ENCODE measurements around the gene DHRS13. TPM values are rescaled to one million over a fixed set of nuclear protein-coding genes. Genes with fewer than 3 reads are reported as not detected.

Gene DHRS13
- total RNA-seq, 1 experiment from 2014 or later, result 28.5 TPM

- TF ChIP-seq ATF2 (CRISPR knock-in tag; IDR thresholded peaks at IDR 0.05; ENCODE audit: borderline replicate concordance, low read depth) (no peak), ZNF121 (CRISPR knock-in tag; IDR thresholded peaks at IDR 0.05) (no peak), MAX (CRISPR knock-in tag; IDR thresholded peaks at IDR 0.05) (no peak), SP1 (CRISPR knock-in tag; conservative IDR thresholded peaks at IDR 0.05) (no peak), ZNF416 (CRISPR knock-in tag; IDR thresholded peaks at IDR 0.05) (no peak), MLX (CRISPR knock-in tag; IDR thresholded peaks at IDR 0.05) (no peak)
Observed at GRCh38 chr17:28861393-28862203, 41.3 kb downstream of the DHRS13 start (continued).

GRCh38 chr17:28860363-28860808, 42.5 kb downstream of the DHRS13 start:
- ChIA-PET CTCF (interaction anchor here (1.8 to 7.0 kb wide), 4 partner anchors 12 to 133 kb away, joined by 8 to 41 read pairs (median 14); no protein-coding TSS in a partner anchor), POLR2A (interaction anchor here (2.2 kb wide), 1 partner anchor 134 kb away, joined by 12 read pairs; the partner anchor contains the start of gene TLCD1)
- no peaks in the 10 kb centered on the region for H3K27me3 Mint-ChIP-seq (ENCODE audit: low read depth)
- no peaks in the 10 kb centered on the region for H3K9me3 Mint-ChIP-seq
- ATAC-seq, result no peak
- H3K4me1 Mint-ChIP-seq, result peaks cover 11% of the 10 kb centered on the region
- H3K27ac Mint-ChIP-seq, result no peak overlapping the region
- H3K4me3 Mint-ChIP-seq, result no peak overlapping the region
- DNase-seq (ENCODE audit: low spot score), result no peak
- H3K36me3 Mint-ChIP-seq, result peaks cover 32% of the 10 kb centered on the region
- TF ChIP-seq HMGA2 (CRISPR knock-in tag; IDR thresholded peaks at IDR 0.05) (no peak), NR1H2 (CRISPR knock-in tag; IDR thresholded peaks at IDR 0.05) (no peak), ZNF219 (CRISPR knock-in tag; IDR thresholded peaks at IDR 0.05; ENCODE audit: borderline replicate concordance) (no peak), ZNF281 (CRISPR knock-in tag; IDR thresholded peaks at IDR 0.05) (no peak)

- TF ChIP-seq FOXP4 (CRISPR knock-in tag; IDR thresholded peaks at IDR 0.05) (no peak), ARID4B (CRISPR knock-in tag; IDR thresholded peaks at IDR 0.05; ENCODE audit: borderline replicate concordance) (no peak), ZSCAN18 (CRISPR knock-in tag; IDR thresholded peaks at IDR 0.05) (no peak), SP1 (CRISPR knock-in tag; conservative IDR thresholded peaks at IDR 0.05) (no peak), CREM (CRISPR knock-in tag; IDR thresholded peaks at IDR 0.05) (no peak), ATF2 (CRISPR knock-in tag; IDR thresholded peaks at IDR 0.05; ENCODE audit: borderline replicate concordance, low read depth) (no peak), TP53 (CRISPR knock-in tag; IDR thresholded peaks at IDR 0.05) (no peak)
- ATAC-seq (no peak), DNase-seq (ENCODE audit: low spot score) (no peak)
- H3K27me3 Mint-ChIP-seq (ENCODE audit: low read depth), result no peaks in the 10 kb centered on the region
- H3K27ac Mint-ChIP-seq, result no peak overlapping the region
- peaks cover 15% of the 10 kb centered on the region for H3K4me1 Mint-ChIP-seq
- CTCF ChIA-PET, result no interaction called here
- H3K9me3 Mint-ChIP-seq, result no peaks in the 10 kb centered on the region
- H3K36me3 Mint-ChIP-seq, result peaks cover 35% of the 10 kb centered on the region
- H3K4me3 Mint-ChIP-seq, result no peak overlapping the region
- POLR2A ChIA-PET, result interaction anchor here (0.5 kb wide), 1 partner anchor 282 kb away, joined by 3 read pairs; no protein-coding TSS in a partner anchor
Observed at GRCh38 chr17:28858801-28859355, 44.0 kb downstream of the DHRS13 start.
